ENCODE data around the gene JAZF1. TPM values are rescaled to one million over a fixed set of nuclear protein-coding genes. Genes with fewer than 3 reads are reported as not detected.

Gene JAZF1
- polyA plus RNA-seq, 3 donors from 2014 or later: 17.7 to 40.2 (median 25.9) TPM

DNA sequence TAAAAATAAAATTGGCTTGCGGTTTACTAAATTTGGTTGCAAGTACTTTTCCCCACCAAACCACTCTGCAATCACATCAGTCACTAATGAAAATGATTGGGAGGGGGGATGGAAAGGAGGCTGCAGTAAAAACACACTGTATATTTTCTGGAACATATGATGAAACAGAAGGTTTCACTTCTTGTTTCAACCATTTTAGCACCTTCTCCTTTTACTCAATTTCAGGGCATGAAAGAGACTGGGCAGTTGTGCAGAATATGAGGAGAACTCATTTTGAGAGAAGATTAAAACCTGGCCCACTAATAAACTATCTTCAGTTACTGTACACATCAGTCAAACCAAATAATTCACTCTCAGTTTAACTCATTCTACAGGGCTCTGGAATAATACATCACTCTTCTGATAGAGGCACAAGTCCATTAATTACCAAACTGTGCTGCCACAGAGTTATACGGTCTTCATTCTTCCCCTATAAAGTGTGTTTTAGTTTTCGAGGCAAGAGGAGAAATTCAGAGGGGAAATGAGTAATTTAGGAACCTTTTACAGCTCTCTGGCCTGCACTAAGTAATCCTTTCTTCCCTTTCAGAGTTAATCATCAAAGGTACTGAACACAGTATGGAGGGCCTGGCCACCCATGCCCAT lies 25.5 kb downstream of the JAZF1 start:
- H3K27ac Mint-ChIP-seq: peak overlapping the region; percentile 43 to 96 (median 77)
- H3K4me3 Mint-ChIP-seq: peak overlapping the region; percentile 22 to 67 (median 54)
- peaks cover 0 to 10% (median 3%) of the 10 kb centered on the region in 3 donors for H3K36me3 Mint-ChIP-seq
- no peaks in the 10 kb centered on the region for H3K9me3 Mint-ChIP-seq
- H3K27me3 Mint-ChIP-seq (ENCODE audit: low read depth in 3 of 3): peaks cover 0 to 5% (median 0%) of the 10 kb centered on the region in 3 donors
- peaks cover 84 to 92% of the 10 kb centered on the region in 2 donors for H3K4me1 Mint-ChIP-seq
- peak in 2 of 3 donors; percentile 27 to 45 for DNase-seq

DNA sequence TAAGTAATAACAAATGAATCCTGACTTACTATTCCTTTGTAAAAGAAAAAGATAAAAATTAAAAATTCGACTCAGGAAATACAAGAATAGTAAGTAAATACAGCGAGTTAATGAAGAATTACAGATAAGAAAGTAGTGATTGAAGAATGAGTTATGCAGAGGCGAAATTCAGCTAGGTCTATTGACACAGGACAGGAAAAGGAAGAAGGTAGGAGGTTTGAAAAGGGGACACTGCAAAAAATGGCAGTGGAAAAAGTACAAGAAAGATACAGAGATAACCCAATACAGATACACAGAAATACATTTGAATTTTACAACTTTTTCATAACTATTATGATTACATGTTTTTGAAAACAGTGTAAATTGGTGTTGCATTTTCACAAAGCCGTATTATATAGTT lies 28.0 kb downstream of the JAZF1 start:
- peaks cover 87 to 89% of the 10 kb centered on the region in 2 donors for H3K4me1 Mint-ChIP-seq
- no peaks in the 10 kb centered on the region for H3K9me3 Mint-ChIP-seq

DNA sequence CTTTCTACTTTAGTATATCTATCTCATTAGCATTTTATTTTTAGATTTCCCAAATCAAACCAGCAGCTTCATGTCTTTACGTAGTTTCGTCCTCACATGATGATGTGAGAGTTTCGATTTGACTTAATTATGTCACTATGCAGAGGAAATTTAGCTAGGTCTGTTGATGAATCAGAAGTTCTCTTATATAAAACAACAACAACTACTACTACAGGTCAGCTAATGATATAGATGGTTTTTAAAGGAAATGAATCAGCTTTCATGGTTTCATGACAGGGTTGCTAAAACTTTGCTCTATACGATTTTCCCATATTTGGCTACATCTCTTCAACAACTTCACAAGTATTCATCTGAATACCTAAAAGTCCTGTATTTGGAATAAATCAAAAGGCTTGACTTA lies 28.6 kb downstream of the JAZF1 start:
- peaks cover 81 to 83% of the 10 kb centered on the region in 2 donors for H3K4me1 Mint-ChIP-seq
- peak; percentile 68 to 77 (median 69) for DNase-seq
- peaks cover 0 to 4% (median 3%) of the 10 kb centered on the region in 3 donors for H3K36me3 Mint-ChIP-seq
- peaks cover 0 to 2% (median 2%) of the 10 kb centered on the region in 3 donors for H3K27me3 Mint-ChIP-seq (ENCODE audit: low read depth in 3 of 3)
- peak overlapping the region; percentile 24 to 78 (median 72) for H3K4me3 Mint-ChIP-seq
- no peaks in the 10 kb centered on the region for H3K9me3 Mint-ChIP-seq
- H3K27ac Mint-ChIP-seq: peak overlapping the region; percentile 82 to 96 (median 90)

More for the DNA sequence above, 28.0 kb downstream of the JAZF1 start:
- peak overlapping the region; percentile 82 to 96 (median 90) for H3K27ac Mint-ChIP-seq
- no peak for DNase-seq
- H3K27me3 Mint-ChIP-seq (ENCODE audit: low read depth in 3 of 3): peaks cover 0 to 2% (median 2%) of the 10 kb centered on the region in 3 donors
- peak overlapping the region; percentile 24 to 78 (median 72) for H3K4me3 Mint-ChIP-seq
- H3K36me3 Mint-ChIP-seq: peaks cover 0 to 4% (median 3%) of the 10 kb centered on the region in 3 donors

DNA sequence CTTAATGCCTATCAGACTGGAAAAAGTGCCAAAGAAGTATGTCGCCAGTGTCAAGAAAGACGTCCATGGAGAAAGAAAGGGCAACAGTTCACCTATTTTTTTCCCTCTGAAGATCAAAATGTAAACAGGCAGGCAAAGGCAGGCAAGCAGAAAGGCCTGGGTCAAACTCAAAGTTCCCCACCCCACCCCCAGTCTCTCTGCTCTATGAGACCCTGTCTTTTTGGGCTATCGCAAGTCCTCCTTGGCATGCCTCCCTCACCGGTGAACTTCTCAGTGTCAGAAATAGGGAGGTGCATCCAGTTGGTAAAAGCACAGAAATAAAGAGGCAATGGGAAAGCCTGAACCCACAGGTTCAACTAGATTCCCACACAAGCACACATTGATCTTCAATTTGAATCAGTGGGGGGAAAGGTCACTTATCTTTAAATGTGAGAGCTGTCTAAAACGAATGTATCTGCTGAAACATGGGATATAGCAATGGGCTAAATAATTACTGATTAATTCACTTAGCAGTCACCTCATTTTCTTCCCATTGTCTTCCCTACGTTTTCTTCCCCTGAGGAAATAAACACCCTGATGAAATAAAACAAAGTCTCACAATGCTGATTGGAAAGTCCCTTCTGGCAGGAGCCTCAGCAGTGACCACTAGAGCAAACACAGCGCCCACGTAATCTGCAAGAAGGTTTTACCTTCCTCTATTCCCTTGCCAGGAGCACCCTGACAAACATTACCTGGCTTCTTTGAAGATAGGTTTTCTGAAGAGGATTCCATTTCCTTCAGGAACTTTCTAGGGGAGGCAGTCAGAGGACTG lies 31.1 kb downstream of the JAZF1 start:
- H3K4me1 Mint-ChIP-seq: peaks cover 64 to 80% of the 10 kb centered on the region in 2 donors

DNA sequence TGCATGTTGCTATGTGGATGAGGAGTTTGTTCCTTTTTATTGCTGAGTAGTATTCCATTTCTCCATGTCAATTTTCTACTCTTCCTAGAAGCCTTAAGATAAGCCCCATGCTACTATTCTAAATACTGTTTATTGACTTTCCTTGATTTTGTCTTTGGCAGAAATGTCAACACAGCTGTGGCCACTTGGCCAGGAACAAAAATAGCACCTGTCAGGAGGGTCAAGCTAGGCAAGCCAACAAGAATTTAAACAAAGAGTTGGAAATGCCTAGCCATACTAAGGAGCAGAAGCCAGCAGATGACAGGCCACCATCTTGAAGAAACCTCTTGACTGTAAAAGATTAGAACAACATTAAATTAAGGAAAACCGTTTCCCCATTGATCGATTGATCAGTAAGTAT lies 34.7 kb downstream of the JAZF1 start:
- Mint-ChIP-seq H3K27me3 (ENCODE audit: low read depth in 3 of 3) (peaks cover 0 to 2% (median 0%) of the 10 kb centered on the region in 3 donors), H3K4me3 (no peak overlapping the region), H3K4me1 (peaks cover 60 to 86% of the 10 kb centered on the region in 2 donors)

More for the DNA sequence above, 31.1 kb downstream of the JAZF1 start:
- peaks cover 0 to 9% (median 3%) of the 10 kb centered on the region in 3 donors for H3K36me3 Mint-ChIP-seq
- peak overlapping the region; percentile 84 to 96 (median 88) for H3K27ac Mint-ChIP-seq
- H3K9me3 Mint-ChIP-seq: no peaks in the 10 kb centered on the region
- no peak overlapping the region for H3K4me3 Mint-ChIP-seq
- H3K27me3 Mint-ChIP-seq (ENCODE audit: low read depth in 3 of 3): peaks cover 0 to 2% (median 2%) of the 10 kb centered on the region in 3 donors
- DNase-seq: no peak

DNA sequence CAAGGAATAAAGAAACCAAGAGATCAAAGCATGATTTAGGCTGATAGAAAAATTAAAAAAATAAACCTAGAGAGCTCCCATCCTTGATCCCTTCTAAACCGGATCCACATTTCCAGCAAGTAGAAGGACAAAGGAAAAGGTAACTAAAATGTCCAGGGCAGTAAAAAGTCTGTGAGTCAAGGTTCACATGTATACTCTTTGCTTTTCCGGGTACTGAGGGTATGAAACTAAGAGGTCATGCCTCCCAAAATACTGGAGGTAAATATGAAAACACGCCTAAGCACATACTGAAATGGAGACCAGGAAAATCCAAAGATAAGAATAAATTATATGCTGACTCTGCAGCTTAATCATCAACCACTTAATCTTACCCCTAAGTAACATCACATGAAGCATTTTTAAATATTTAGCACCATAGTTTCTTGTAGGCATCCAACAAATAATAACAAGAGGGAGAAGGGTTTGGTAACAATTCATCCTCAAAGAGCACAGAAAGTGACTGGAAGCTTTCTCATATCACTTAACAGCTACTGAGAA lies 35.4 kb downstream of the JAZF1 start:
- Mint-ChIP-seq H3K27me3 (ENCODE audit: low read depth in 3 of 3) (peaks cover 0 to 2% (median 0%) of the 10 kb centered on the region in 3 donors), H3K4me1 (peaks cover 59 to 86% of the 10 kb centered on the region in 2 donors), H3K4me3 (no peak overlapping the region), H3K36me3 (peaks cover 0 to 9% (median 6%) of the 10 kb centered on the region in 3 donors), H3K9me3 (no peaks in the 10 kb centered on the region), H3K27ac (peak overlapping the region in 2 of 6 donors; percentile 17 to 56)
- DNase-seq: no peak

More for the DNA sequence above, 34.7 kb downstream of the JAZF1 start:
- peaks cover 0 to 9% (median 6%) of the 10 kb centered on the region in 3 donors for H3K36me3 Mint-ChIP-seq
- no peak for DNase-seq
- peak overlapping the region in 3 of 6 donors; percentile 47 to 63 (median 51) for H3K27ac Mint-ChIP-seq
- H3K9me3 Mint-ChIP-seq: no peaks in the 10 kb centered on the region

DNA sequence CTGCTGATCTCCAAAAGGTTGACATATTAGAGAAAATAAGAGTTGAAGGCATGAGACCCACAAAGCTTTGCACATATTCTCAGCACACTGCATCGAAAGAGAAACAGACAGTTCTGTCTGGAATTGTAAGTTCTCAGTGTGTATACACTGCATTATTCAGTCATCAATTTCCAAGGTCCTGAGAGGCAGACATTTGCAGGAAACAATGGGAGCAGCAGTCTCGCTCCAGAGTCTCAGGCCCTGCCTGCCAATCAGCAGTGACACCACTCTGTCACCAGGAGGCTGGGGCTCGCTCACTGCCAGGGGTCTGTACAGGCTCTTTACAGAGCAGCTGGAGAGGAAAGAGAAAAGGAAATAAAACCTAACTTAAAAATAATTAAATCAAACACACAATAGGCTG lies 36.3 kb downstream of the JAZF1 start:
- no peak overlapping the region for H3K4me3 Mint-ChIP-seq

DNA sequence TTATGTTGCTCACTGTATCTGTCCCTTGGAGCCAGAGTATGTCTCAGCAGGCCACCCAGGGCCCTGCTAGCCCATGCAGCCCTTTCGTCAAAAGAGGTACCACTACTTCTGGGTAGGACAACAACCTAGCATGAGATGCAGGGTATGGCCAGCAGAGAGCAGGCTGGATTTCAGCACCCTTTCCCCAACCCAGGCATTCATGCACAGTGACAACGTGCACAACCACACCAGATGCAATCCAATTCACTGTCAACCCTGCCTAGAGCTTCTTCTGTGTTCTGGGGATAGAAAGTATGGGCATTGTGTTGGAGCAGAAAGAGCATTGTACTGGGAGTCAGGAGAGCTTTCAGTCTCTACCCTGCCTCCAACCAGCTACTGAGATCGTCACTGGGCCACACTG lies 37.9 kb downstream of the JAZF1 start:
- no peaks in the 10 kb centered on the region for H3K27me3 Mint-ChIP-seq (ENCODE audit: low read depth in 3 of 3)
- no peak overlapping the region for H3K4me3 Mint-ChIP-seq
- H3K9me3 Mint-ChIP-seq: no peaks in the 10 kb centered on the region
- H3K36me3 Mint-ChIP-seq: peaks cover 0 to 4% (median 2%) of the 10 kb centered on the region in 3 donors
- H3K4me1 Mint-ChIP-seq: peaks cover 46 to 81% of the 10 kb centered on the region in 2 donors
- peak overlapping the region in 3 of 6 donors; percentile 7 to 54 (median 23) for H3K27ac Mint-ChIP-seq
- DNase-seq: peak in 2 of 3 donors; percentile 20 to 26

More for the DNA sequence above, 36.3 kb downstream of the JAZF1 start:
- Mint-ChIP-seq H3K9me3 (no peaks in the 10 kb centered on the region), H3K27me3 (ENCODE audit: low read depth in 3 of 3) (peaks cover 0 to 2% (median 0%) of the 10 kb centered on the region in 3 donors), H3K36me3 (peaks cover 0 to 9% (median 3%) of the 10 kb centered on the region in 3 donors), H3K27ac (peak overlapping the region in 4 of 6 donors; percentile 19 to 56 (median 54)), H3K4me1 (peaks cover 54 to 83% of the 10 kb centered on the region in 2 donors)
- no peak for DNase-seq

DNA sequence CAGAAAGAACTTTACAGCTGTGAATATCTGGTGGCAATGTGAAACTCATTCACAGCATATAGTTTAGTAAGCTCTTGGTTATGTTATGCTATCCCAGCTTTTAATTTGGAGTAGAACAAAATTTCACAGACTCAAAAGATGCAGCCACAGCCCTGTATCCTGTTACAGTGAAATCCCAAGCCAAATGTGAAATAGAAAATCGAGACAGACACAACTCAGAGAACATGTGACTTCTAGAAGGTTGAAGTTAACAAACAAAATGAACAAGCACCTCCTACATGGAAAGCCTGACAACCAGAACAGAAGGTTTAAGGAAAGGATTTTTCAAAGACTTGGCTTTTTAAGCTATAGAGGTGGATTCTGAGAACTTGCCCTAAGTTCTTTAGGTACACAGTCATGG lies 39.6 kb downstream of the JAZF1 start:
- H3K27me3 Mint-ChIP-seq (ENCODE audit: low read depth in 3 of 3): no peaks in the 10 kb centered on the region
- peaks cover 52 to 91% of the 10 kb centered on the region in 2 donors for H3K4me1 Mint-ChIP-seq
- no peak overlapping the region for H3K4me3 Mint-ChIP-seq
- no peak for DNase-seq
- peak overlapping the region in 3 of 6 donors; percentile 4 to 69 (median 21) for H3K27ac Mint-ChIP-seq
- H3K9me3 Mint-ChIP-seq: no peaks in the 10 kb centered on the region
- H3K36me3 Mint-ChIP-seq: peaks cover 0 to 8% (median 7%) of the 10 kb centered on the region in 3 donors

DNA sequence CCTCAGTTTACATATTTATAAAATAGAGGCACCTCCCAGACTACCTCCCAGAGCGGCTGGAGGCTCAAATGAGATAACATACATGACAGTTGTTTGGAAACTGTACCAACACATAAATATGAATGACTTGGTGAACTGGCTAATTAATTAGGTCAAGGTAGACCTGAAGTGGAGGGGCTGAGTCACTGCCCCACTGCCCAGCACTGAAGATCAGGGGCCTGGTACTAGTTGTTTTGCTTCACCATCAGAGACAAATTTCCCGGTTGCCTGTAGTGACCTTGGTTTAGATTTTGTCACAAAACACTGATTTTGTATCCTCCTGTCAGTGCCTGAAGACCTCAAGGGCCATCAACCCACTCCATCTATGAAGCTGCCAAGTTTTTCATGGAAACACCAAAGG lies 41.8 kb downstream of the JAZF1 start:
- Mint-ChIP-seq H3K36me3 (peaks cover 0 to 4% (median 4%) of the 10 kb centered on the region in 3 donors), H3K4me1 (peaks cover 60 to 91% of the 10 kb centered on the region in 2 donors), H3K9me3 (no peaks in the 10 kb centered on the region), H3K27me3 (ENCODE audit: low read depth in 3 of 3) (no peaks in the 10 kb centered on the region), H3K4me3 (no peak overlapping the region), H3K27ac (peak overlapping the region in 3 of 6 donors; percentile 8 to 25 (median 9))
- no peak for DNase-seq

DNA sequence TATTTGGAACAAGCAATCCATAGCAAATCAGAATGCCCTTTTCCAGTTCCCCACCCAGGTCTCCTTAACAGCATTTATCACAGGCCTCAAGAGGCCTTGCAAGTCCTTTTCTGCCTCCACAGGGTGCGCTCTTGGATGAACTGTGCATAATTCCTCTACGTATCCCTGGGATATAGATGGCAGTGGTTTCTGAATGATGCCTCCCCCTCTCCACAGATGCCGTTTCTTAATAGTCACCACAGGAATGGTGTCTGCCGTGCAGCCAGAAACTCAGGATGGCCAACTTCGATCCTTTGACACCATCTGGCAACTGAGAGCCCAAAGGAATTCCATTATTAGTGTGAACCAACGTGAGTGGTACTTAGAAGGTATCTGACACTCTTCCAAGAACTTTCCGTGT lies 43.1 kb downstream of the JAZF1 start:
- H3K4me1 Mint-ChIP-seq: peaks cover 63 to 91% of the 10 kb centered on the region in 2 donors
- H3K9me3 Mint-ChIP-seq: no peaks in the 10 kb centered on the region
- peak overlapping the region in 3 of 6 donors; percentile 6 to 25 (median 13) for H3K27ac Mint-ChIP-seq
- H3K36me3 Mint-ChIP-seq: peaks cover 0 to 4% (median 4%) of the 10 kb centered on the region in 3 donors
- DNase-seq: no peak
- no peaks in the 10 kb centered on the region for H3K27me3 Mint-ChIP-seq (ENCODE audit: low read depth in 3 of 3)
- H3K4me3 Mint-ChIP-seq: no peak overlapping the region

DNA sequence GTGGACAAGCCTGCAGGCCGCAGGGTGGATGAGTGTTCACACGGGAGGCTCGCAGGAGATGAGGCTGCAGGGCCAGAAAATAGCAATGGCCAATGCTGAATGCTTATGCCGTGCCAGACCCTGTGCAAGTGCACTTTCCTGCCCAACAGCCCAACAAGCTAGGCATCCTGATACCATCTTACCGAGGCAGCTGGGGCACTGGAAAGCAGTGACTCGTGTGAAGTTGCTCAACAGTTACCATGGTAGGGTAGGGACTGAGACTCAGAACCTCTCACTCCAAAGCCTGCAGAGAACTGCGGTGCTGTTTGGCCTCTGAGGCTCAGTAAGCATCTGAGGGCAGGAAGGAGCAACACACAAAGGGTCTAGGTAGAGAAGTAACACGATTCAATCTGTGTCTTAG lies 43.7 kb downstream of the JAZF1 start:
- Mint-ChIP-seq H3K27ac (peak overlapping the region in 1 of 6 donors; percentile 15), H3K9me3 (no peaks in the 10 kb centered on the region), H3K27me3 (ENCODE audit: low read depth in 3 of 3) (no peaks in the 10 kb centered on the region), H3K4me1 (peaks cover 65 to 91% of the 10 kb centered on the region in 2 donors), H3K36me3 (peaks cover 0 to 4% (median 4%) of the 10 kb centered on the region in 3 donors), H3K4me3 (no peak overlapping the region)
- DNase-seq: no peak

DNA sequence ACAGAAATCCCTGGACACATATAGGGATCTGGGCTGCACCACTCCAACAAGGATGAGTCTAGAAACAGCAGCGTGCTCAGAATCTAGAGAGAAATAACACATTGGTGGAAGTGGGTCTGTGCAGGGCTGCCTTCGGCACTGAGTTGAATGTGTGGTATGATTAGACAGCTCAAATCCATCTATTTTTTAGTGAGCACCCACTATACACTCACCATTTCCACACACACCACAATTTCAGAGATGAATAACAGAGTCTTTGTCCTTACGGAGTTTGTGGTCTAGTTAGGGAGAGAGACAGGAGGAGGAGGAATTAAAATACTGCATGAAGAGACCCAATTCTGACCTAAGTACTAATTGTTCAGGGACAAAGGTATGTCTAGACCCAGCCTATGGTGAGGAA lies 44.2 kb downstream of the JAZF1 start:
- peaks cover 67 to 91% of the 10 kb centered on the region in 2 donors for H3K4me1 Mint-ChIP-seq
- H3K27me3 Mint-ChIP-seq (ENCODE audit: low read depth in 3 of 3): no peaks in the 10 kb centered on the region
- H3K9me3 Mint-ChIP-seq: no peaks in the 10 kb centered on the region
- no peak overlapping the region for H3K4me3 Mint-ChIP-seq
- no peak for DNase-seq
- H3K36me3 Mint-ChIP-seq: peaks cover 0 to 4% (median 4%) of the 10 kb centered on the region in 3 donors
- H3K27ac Mint-ChIP-seq: peak overlapping the region in 5 of 6 donors; percentile 15 to 62 (median 35)

Data from immature natural killer cell (primary cell).